ENCODE results near the gene NUTM2F.
"Not testable (repeated sequence)": the region's sequence is repeated elsewhere in the genome, so short reads cannot be mapped to it uniquely, and the experiment has no call there.

NUTM2F gene

GRCh38 chr9:94315034-94315984 lies 13.1 kb downstream of the NUTM2F start:
- DNase-seq, result not testable (repeated sequence)

- no peak for DNase-seq
These were observed 25.1 kb downstream of the NUTM2F start for GRCh38 chr9:94303321-94303720.

GRCh38 chr9:94302426-94302825 lies 26.0 kb downstream of the NUTM2F start:
- no peak for DNase-seq

GRCh38 chr9:94301583-94301982 lies 26.9 kb downstream of the NUTM2F start:
- DNase-seq, result no peak

- no peak for DNase-seq
These were observed 27.8 kb downstream of the NUTM2F start for GRCh38 chr9:94300470-94301301.

GRCh38 chr9:94298949-94299599 lies 29.4 kb downstream of the NUTM2F start:
- no peak for DNase-seq

- DNase-seq, result no peak
These were observed 38.8 kb downstream of the NUTM2F start for GRCh38 chr9:94289691-94290090.

- DNase-seq, result no peak
These were observed 40.4 kb downstream of the NUTM2F start for GRCh38 chr9:94287877-94288513.

GRCh38 chr9:94286116-94286515 lies 42.3 kb downstream of the NUTM2F start:
- no peak for DNase-seq

GRCh38 chr9:94281101-94281500 lies 47.3 kb downstream of the NUTM2F start:
- DNase-seq, result no peak

- DNase-seq, result no peak
These were observed 47.9 kb downstream of the NUTM2F start for GRCh38 chr9:94280409-94280989.

- DNase-seq, result no peak
These were observed 50.4 kb downstream of the NUTM2F start for GRCh38 chr9:94277885-94278536.

- not testable (repeated sequence) for DNase-seq
These were observed 51.4 kb downstream of the NUTM2F start for GRCh38 chr9:94277029-94277428.

- DNase-seq, result no peak
These were observed 58.4 kb downstream of the NUTM2F start for GRCh38 chr9:94270009-94270408.

GRCh38 chr9:94269264-94269663 lies 59.2 kb downstream of the NUTM2F start:
- no peak for DNase-seq
